CD4-positive, alpha-beta T cell (primary cell): ENCODE measurements around the gene CCR6. TPM values are rescaled to one million over a fixed set of nuclear protein-coding genes. Genes with fewer than 3 reads are reported as not detected.

ENCODE experiments used
- ATAC-seq: fragments of 200-7000 bp; cut with Tn5 transposase; one replicate; pipeline ENCODE4 v1.10.0; 2022; ENCODE audit warnings: mild to moderate bottlenecking; ENCODE audit not compliant: poor library complexity
- CTCF ChIA-PET: fragments of 350-600 bp; sonication (Branson Sonifier 250); formaldehyde crosslinking; loops from one replicate; lab custom pipeline; 2021; ENCODE audit warnings: antibody characterized with exemption, inconsistent platforms; lab: Charles Lee
- POLR2A ChIA-PET: fragments of 350-600 bp; sonication (Branson Sonifier 250); formaldehyde crosslinking; loops from one replicate; lab custom pipeline; 2021; ENCODE audit warnings: antibody characterized with exemption, inconsistent platforms; lab: Charles Lee
- DNase-seq, 14 experiments: peaks; one replicate each; pipeline ENCODE4 v3.0.0-alpha.2; 2013 to 2020; ENCODE audit warnings: mixed read lengths in 2 of 14
- H3K27ac ChIP-seq, 2 donors: one replicate each; pipeline versions ENCODE4 v1.5.1 to v1.7.0; 2013; ENCODE audit warnings: low read length in 2 of 2, low read depth in 1 of 2, mild to moderate bottlenecking in 1 of 2
- H3K27me3 ChIP-seq, 2 experiments: 1 replicate in 1 of 2; 2 replicates in 1 of 2; pipeline versions ENCODE4 v1.6.1 to v1.7.0; 2013; ENCODE audit warnings: low read length in 2 of 2, control low read depth in 1 of 2, mild to moderate bottlenecking in 1 of 2, moderate library complexity in 1 of 2; ENCODE audit not compliant: insufficient read depth in 2 of 2, control insufficient read depth in 1 of 2
- H3K36me3 ChIP-seq: one replicate; pipeline ENCODE4 v1.6.1; 2013; ENCODE audit warnings: low read length, control low read depth; ENCODE audit not compliant: insufficient read depth
- H3K4me1 ChIP-seq: one replicate; pipeline ENCODE4 v1.6.1; 2013; ENCODE audit warnings: low read length, control low read depth; ENCODE audit not compliant: insufficient read depth
- H3K4me3 ChIP-seq: one replicate; pipeline ENCODE4 v1.5.1; 2013; ENCODE audit warnings: mild to moderate bottlenecking, low read length, moderate library complexity
- H3K9me3 ChIP-seq, 2 experiments: 1 replicate in 1 of 2; 2 replicates in 1 of 2; pipeline versions ENCODE4 v1.6.1 to v1.7.0; 2013; ENCODE audit warnings: low read length in 2 of 2, mild to moderate bottlenecking in 2 of 2, control low read depth in 1 of 2, moderate library complexity in 1 of 2; ENCODE audit not compliant: control insufficient read depth in 1 of 2, insufficient read depth in 1 of 2
- H3K27ac Mint-ChIP-seq: one replicate; pipeline ENCODE4 v1.8.0; 2020; ENCODE audit warnings: mixed read lengths
- H3K27me3 Mint-ChIP-seq: one replicate; pipeline ENCODE4 v1.8.0; 2021; ENCODE audit warnings: mixed read lengths
- H3K36me3 Mint-ChIP-seq: one replicate; pipeline ENCODE4 v1.8.0; 2021; ENCODE audit warnings: low read depth, mixed read lengths
- H3K4me1 Mint-ChIP-seq: one replicate; pipeline ENCODE4 v1.8.0; 2021; ENCODE audit warnings: low read depth, mixed read lengths
- H3K4me3 Mint-ChIP-seq: one replicate; pipeline ENCODE4 v1.8.0; 2020; ENCODE audit warnings: mild to moderate bottlenecking, mixed read lengths
- H3K9me3 Mint-ChIP-seq: one replicate; pipeline ENCODE4 v1.8.0; 2020; ENCODE audit warnings: mixed read lengths
- intact Hi-C, 2 experiments: fragments of 100-400 bp; cut with DNase I in 1 of 2; cut with micrococcal nuclease in 1 of 2; formaldehyde crosslinking; loops; one replicate each; pipeline versions ENCODE4 v1.15.1 to v1.9.0; 2023 to 2025; cut with DNase I, micrococcal nuclease
- total RNA-seq, 174 experiments: library from RNA in 2 of 174; stranded (reverse) in 2 of 174; gene quantifications; one replicate each; pipeline ENCODE4 v1.2.3 and lab custom pipeline; 2021 to 2026
- TF ChIP-seq, protein P1 (sequence below): fragments of 200-600 bp; IDR thresholded peaks from one replicate; pipeline ENCODE4 v1.8.0; 2022; ENCODE audit warnings: antibody characterized with exemption, mild to moderate bottlenecking

Gene CCR6
- total RNA-seq, 2 experiments from 2014 or later, result 13.6 to 15.9 TPM

DNA sequence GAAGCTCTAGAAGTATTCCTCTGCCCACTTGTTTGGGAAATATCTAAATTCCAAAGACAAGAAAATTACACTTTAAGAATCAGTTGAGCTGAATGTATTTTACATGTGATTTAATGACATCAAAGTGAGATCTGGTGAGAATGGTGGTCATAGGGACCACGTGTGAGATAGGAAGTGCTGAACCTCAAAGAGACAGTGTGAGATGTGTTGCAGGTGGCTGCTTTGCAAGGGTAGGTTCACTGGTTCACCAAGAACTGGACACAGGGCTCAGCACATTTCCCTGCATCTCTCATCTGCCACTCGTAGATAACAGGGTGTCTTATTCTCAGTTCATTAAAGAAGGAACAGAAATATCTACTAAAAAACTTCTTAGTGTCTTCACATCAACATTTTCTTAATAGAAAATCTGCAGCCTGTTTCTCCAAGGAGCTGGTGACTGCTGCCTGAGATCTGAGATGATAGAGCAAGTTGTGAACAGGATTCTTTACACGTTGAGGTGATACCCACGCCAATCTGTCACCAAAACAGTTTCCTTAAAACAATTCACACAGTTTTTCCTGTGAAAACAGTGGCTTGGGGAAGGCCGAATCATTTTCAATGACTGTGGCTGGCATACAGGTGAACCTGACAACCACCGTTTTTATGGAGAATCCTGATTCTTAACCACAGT is 7.2 kb downstream of the CCR6 start:
- peak; percentile 53 for ATAC-seq
- Mint-ChIP-seq H3K4me3 (no peak overlapping the region), H3K4me1 (peaks cover 31% of the 10 kb centered on the region), H3K36me3 (no peaks in the 10 kb centered on the region), H3K9me3 (no peaks in the 10 kb centered on the region), H3K27ac (peak overlapping the region; percentile 46), H3K27me3 (no peaks in the 10 kb centered on the region)
- Histone ChIP-seq H3K36me3 (peaks cover 32% of the 10 kb centered on the region), H3K4me1 (peaks cover 57% of the 10 kb centered on the region), H3K27me3 (no peaks in the 10 kb centered on the region), H3K9me3 (peaks cover 0 to 4% of the 10 kb centered on the region in 2 experiments), H3K27ac (no peak overlapping the region), H3K4me3 (no peak overlapping the region)
- POLR2A ChIA-PET, result interaction anchor here (1.4 kb wide), 1 partner anchor 36 kb away, joined by 3 read pairs; no protein-coding TSS in a partner anchor
- peak in 2 of 14 experiments; percentile 40 to 50 for DNase-seq
- intact Hi-C loops, result no loop called here
- CTCF ChIA-PET, result interaction anchor here (1.3 to 1.8 kb wide), 2 partner anchors 9 to 10 kb away, joined by 3 to 5 read pairs; no protein-coding TSS in a partner anchor
- TF ChIP-seq, protein P1, sequence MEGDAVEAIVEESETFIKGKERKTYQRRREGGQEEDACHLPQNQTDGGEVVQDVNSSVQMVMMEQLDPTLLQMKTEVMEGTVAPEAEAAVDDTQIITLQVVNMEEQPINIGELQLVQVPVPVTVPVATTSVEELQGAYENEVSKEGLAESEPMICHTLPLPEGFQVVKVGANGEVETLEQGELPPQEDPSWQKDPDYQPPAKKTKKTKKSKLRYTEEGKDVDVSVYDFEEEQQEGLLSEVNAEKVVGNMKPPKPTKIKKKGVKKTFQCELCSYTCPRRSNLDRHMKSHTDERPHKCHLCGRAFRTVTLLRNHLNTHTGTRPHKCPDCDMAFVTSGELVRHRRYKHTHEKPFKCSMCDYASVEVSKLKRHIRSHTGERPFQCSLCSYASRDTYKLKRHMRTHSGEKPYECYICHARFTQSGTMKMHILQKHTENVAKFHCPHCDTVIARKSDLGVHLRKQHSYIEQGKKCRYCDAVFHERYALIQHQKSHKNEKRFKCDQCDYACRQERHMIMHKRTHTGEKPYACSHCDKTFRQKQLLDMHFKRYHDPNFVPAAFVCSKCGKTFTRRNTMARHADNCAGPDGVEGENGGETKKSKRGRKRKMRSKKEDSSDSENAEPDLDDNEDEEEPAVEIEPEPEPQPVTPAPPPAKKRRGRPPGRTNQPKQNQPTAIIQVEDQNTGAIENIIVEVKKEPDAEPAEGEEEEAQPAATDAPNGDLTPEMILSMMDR, result no peak

DNA sequence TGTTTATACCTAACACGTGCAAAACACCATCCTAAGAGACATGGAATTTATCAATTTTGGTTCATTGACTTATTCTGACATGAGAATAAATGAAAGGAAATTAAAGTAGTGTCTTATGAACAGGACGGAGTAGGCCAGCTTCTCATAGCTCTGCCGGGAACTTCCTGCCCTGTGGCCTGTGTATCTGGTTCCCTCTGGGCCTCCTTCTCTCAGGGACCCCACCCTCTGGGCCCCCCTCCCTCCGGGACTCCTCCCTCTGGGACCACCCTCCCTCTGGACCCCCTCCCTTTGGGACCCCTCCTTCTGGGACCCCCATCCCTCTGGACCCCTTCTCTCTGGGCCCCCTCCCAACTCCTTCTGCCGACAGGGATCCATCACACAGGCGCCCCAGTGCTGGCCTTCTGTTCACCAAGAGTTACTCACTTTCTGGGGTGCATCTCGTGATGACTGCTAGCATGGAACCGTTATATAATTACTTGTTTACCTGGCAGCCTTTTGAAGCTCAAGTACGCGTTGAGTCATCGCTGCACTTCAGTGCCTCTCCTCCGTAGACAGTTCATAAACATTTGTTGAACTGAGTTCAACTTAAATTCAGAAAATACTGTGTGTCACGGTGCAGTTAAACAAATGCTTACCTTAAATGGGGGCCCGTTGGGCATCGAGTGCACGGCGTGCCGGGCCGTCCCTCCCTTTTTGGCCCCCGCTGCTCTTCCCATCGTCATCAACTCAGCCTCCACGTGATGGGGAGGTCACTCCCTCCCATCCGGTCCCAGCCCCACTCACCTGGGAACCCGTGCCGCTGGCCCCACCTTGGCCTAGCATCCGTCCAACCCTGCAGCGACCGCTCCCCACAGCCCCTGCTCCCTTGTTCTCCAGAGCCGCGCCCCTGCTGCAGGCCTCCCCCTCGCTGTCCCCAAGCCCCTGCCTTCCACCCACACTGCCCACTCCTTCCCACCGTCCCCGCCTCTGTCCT is 8.1 kb downstream of the CCR6 start:
- intact Hi-C loops, result no loop called here
- Mint-ChIP-seq H3K36me3 (peaks cover 2% of the 10 kb centered on the region), H3K27me3 (no peaks in the 10 kb centered on the region), H3K4me3 (no peak overlapping the region), H3K9me3 (no peaks in the 10 kb centered on the region), H3K27ac (peak overlapping the region; percentile 46), H3K4me1 (peaks cover 31% of the 10 kb centered on the region)
- TF ChIP-seq, protein P1, result no peak
- no peak overlapping the region for H3K4me3 ChIP-seq
- POLR2A ChIA-PET, result interaction anchor here (0.9 kb wide), 1 partner anchor 131 kb away, joined by 3 read pairs; the partner anchor contains the start of gene CEP43
- H3K4me1 ChIP-seq, result peaks cover 51% of the 10 kb centered on the region
- CTCF ChIA-PET, result interaction anchor here (1.8 kb wide), 1 partner anchor 11 kb away, joined by 5 read pairs; no protein-coding TSS in a partner anchor
- ATAC-seq, result peak; percentile 59
- no peak overlapping the region for H3K27ac ChIP-seq
- H3K36me3 ChIP-seq, result peaks cover 37% of the 10 kb centered on the region
- DNase-seq, result peak in 3 of 14 experiments; percentile 16 to 56 (median 40)
- no peaks in the 10 kb centered on the region for H3K27me3 ChIP-seq
- peaks cover 0 to 4% of the 10 kb centered on the region in 2 experiments for H3K9me3 ChIP-seq

DNA sequence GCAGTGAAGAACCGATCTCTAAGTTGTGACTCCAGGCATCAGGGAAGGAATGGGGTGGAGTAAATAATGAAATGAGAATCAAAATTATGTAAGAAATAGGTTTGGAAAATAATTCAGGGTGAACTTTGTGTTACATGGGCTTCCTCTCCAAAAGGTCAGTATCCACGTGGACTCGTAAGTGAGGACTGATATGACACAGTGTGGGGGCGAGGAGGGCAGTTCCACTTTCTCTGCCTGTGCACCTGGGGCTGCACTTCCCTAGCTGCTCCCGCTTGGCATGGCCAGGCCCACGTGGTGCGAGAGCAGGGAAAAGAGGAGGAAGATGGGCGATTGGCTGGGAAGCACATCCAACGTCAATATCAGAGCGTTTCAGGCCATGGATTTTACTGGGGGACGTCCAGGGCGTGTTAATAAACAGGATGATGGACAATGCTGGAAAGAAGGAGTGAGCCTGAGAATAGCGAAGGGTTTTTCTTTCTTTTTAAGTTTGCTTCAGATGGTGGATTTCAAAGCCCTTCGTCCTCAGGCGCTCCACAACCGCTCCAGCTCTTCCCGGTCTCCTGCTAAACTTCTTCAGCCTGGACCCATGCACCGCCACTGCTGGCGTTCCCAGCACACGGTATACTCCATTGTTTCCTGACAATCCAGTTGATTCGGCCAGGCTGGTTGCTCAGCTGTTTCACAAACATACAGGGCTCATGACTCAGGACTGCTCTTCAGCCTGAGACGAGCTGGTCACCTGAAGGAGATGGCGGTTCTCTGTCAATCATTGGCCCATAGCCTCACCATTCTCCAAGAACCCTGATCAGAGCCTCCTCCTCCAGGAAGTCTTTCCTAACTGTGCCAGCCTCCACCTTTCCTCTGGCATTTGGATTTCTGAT is 11.8 kb downstream of the CCR6 start:
- H3K27ac ChIP-seq, result no peak overlapping the region
- TF ChIP-seq, protein P1, result no peak
- Mint-ChIP-seq H3K27ac (no peak overlapping the region), H3K9me3 (no peaks in the 10 kb centered on the region), H3K36me3 (peaks cover 6% of the 10 kb centered on the region), H3K27me3 (no peaks in the 10 kb centered on the region), H3K4me3 (no peak overlapping the region), H3K4me1 (peaks cover 44% of the 10 kb centered on the region)
- no peaks in the 10 kb centered on the region for H3K9me3 ChIP-seq
- intact Hi-C loops, result no loop called here
- ChIA-PET CTCF (no interaction called here), POLR2A (no interaction called here)
- H3K27me3 ChIP-seq, result no peaks in the 10 kb centered on the region
- peaks cover 23% of the 10 kb centered on the region for H3K4me1 ChIP-seq
- DNase-seq (no peak), ATAC-seq (no peak)
- H3K4me3 ChIP-seq, result no peak overlapping the region
- peaks cover 34% of the 10 kb centered on the region for H3K36me3 ChIP-seq
